GM21423 (cell line): ENCODE measurements around the gene TMEM263.

Experiments
- ATAC-seq: cut with Tn5 transposase; IDR thresholded peaks from one replicate; pipeline ENCODE4 v1.9.1; 2021; ENCODE audit warnings: mild to moderate bottlenecking, moderate library complexity; ENCODE audit not compliant: unreplicated experiment

Gene TMEM263

GRCh38 chr12:106945261-106945851, 10.4 kb upstream of the TMEM263 start:
- no peak for ATAC-seq

- ATAC-seq: no peak
Measured at GRCh38 chr12:106947461-106947860, 8.2 kb upstream of the TMEM263 start.

- no peak for ATAC-seq
Measured at GRCh38 chr12:106950591-106950990, 5.1 kb upstream of the TMEM263 start.

GRCh38 chr12:106953352-106954250, 2.1 kb upstream of the TMEM263 start:
- no peak for ATAC-seq

- no peak for ATAC-seq
Measured at GRCh38 chr12:106954462-106955376, 988 bp upstream of the TMEM263 start.

GRCh38 chr12:106956048-106956578, 406 bp downstream of the TMEM263 start:
- peak; percentile 32 for ATAC-seq

GRCh38 chr12:106957583-106957982, 1.9 kb downstream of the TMEM263 start:
- no peak for ATAC-seq

- ATAC-seq: no peak
Measured at GRCh38 chr12:106960443-106960842, 4.7 kb downstream of the TMEM263 start.

GRCh38 chr12:106962286-106962685, 6.6 kb downstream of the TMEM263 start:
- ATAC-seq: no peak

- no peak for ATAC-seq
Measured at GRCh38 chr12:106964526-106964925, 8.8 kb downstream of the TMEM263 start.

- no peak for ATAC-seq
Measured at GRCh38 chr12:106971065-106971464, 15.4 kb downstream of the TMEM263 start.

GRCh38 chr12:106973545-106973944, 17.8 kb downstream of the TMEM263 start:
- no peak for ATAC-seq

GRCh38 chr12:106974511-106974910, 18.8 kb downstream of the TMEM263 start:
- peak; percentile 81 for ATAC-seq

GRCh38 chr12:106975098-106975497, 19.4 kb downstream of the TMEM263 start:
- ATAC-seq: no peak

- ATAC-seq: no peak
Measured at GRCh38 chr12:106975993-106976658, 20.4 kb downstream of the TMEM263 start.

- no peak for ATAC-seq
Measured at GRCh38 chr12:106976668-106977067, 21.0 kb downstream of the TMEM263 start.

- ATAC-seq: no peak
Measured at GRCh38 chr12:106978035-106978800, 22.5 kb downstream of the TMEM263 start.

- no peak for ATAC-seq
Measured at GRCh38 chr12:106980944-106981343, 25.2 kb downstream of the TMEM263 start.

- no peak for ATAC-seq
Measured at GRCh38 chr12:106981788-106982187, 26.1 kb downstream of the TMEM263 start.

GRCh38 chr12:106982229-106982628, 26.5 kb downstream of the TMEM263 start:
- ATAC-seq: no peak
